Transverse colon (tissue), 3 donors: ENCODE results near the gene NTN3.

Source experiments
- CTCF ChIP-seq, 5 experiments: fragments of 200-600 bp in 3 of 5; fragments of 450-650 bp in 2 of 5; sonication (generic) in 3 of 5; IDR thresholded peaks; 1 replicate in 2 of 5; 2 replicates in 3 of 5; pipeline ENCODE4 v1.5.1; 2016 to 2017; ENCODE audit warnings: antibody characterized with exemption in 5 of 5, inconsistent platforms in 3 of 5, mild to moderate bottlenecking in 2 of 5, moderate library complexity in 1 of 5
- POLR2A ChIP-seq: fragments of 450-650 bp; IDR thresholded peaks from one replicate; pipeline ENCODE4 v1.6.1; 2016; ENCODE audit warnings: antibody characterized with exemption, mild to moderate bottlenecking, moderate library complexity

GRCh38 chr16:2449118-2449517 lies 22.0 kb upstream of the NTN3 start:
- TF ChIP-seq POLR2A, result no peak
- no peak for TF ChIP-seq CTCF (IDR thresholded peaks at IDR 0.05)
